GM12878 (cell line): Measurements from ENCODE around the gene FGF1. TPM values are rescaled to one million over a fixed set of nuclear protein-coding genes. Genes with fewer than 3 reads are reported as not detected.

Source experiments
- ATAC-seq: fragments of 200-7000 bp; cut with Tn5 transposase; 3 replicates; pipeline ENCODE4 v1.9.1; 2020; ENCODE audit warnings: mild to moderate bottlenecking, moderate library complexity
- BruUV-seq: library from RNA; stranded (reverse); fragments of 400-500 nt; replicated peaks from 2 replicates; lab custom pipeline; 2021; lab: Mats Ljungman, UMichigan
- CTCF ChIA-PET: fragments of 300-600 bp; sonication (Branson Sonifier 250); formaldehyde crosslinking; extraction: SDS; loops from one replicate; lab custom pipeline; 2021; ENCODE audit warnings: inconsistent platforms; lab: Yijun Ruan, JAX
- POLR2A ChIA-PET: fragments of 350-600 bp; formaldehyde crosslinking; extraction: SDS; loops from one replicate; lab custom pipeline; 2021; ENCODE audit warnings: inconsistent platforms; lab: Charles Lee
- RAD21 ChIA-PET: fragments of 300-600 bp; sonication (Branson Sonifier 250); formaldehyde crosslinking; loops from one replicate; lab custom pipeline; 2023; ENCODE audit warnings: antibody characterized with exemption; ENCODE audit not compliant: unreplicated experiment; lab: Charles Lee
- SMC1A ChIA-PET: fragments of 300-600 bp; sonication (Branson Sonifier 250); formaldehyde crosslinking; loops from one replicate; lab custom pipeline; 2023; ENCODE audit not compliant: unreplicated experiment, uncharacterized antibody; lab: Charles Lee
- DNase-seq: peaks from one replicate; pipeline ENCODE4 v3.0.0-alpha.2; 2011; ENCODE audit warnings: low read depth, low spot score
- FAIRE-seq: peaks from 3 replicates; lab custom pipeline; 2011; peaks lifted over from hg19 to GRCh38; lab: Jason Lieb, UNC
- H2AFZ ChIP-seq: 2 replicates; pipeline ENCODE4 v1.6.0; 2011; ENCODE audit warnings: low read depth, low read length, control low read depth; ENCODE audit not compliant: control insufficient read depth
- H3K27ac ChIP-seq: 2 replicates; pipeline ENCODE4 v1.5.1; 2011; ENCODE audit warnings: control low read depth; ENCODE audit not compliant: control insufficient read depth, insufficient read depth
- H3K27me3 ChIP-seq, 2 experiments: replicated peaks in 1 of 2; 2 replicates each; pipeline versions ENCODE4 v1.6.0 to v1.6.1; 2011; ENCODE audit warnings: low read length in 1 of 2; ENCODE audit not compliant: control insufficient read depth in 2 of 2, insufficient read depth in 2 of 2
- H3K36me3 ChIP-seq, 2 experiments: 2 replicates each; pipeline ENCODE4 v1.5.1; 2011; ENCODE audit warnings: low read length in 1 of 2; ENCODE audit not compliant: control insufficient read depth in 2 of 2, insufficient read depth in 2 of 2
- H3K4me1 ChIP-seq: 2 replicates; pipeline ENCODE4 v1.6.1; 2011; ENCODE audit warnings: mild to moderate bottlenecking, low read length, moderate library complexity, mixed read lengths; ENCODE audit not compliant: control insufficient read depth, insufficient read depth
- H3K4me2 ChIP-seq: 2 replicates; pipeline ENCODE4 v1.6.0; 2011; ENCODE audit warnings: control low read depth; ENCODE audit not compliant: control insufficient read depth, insufficient read depth
- H3K4me3 ChIP-seq: fragments of 200-600 bp; sonication (generic); 2 replicates; pipeline ENCODE4 v1.5.1; 2016
- H3K79me2 ChIP-seq: 2 replicates; pipeline ENCODE4 v1.6.0; 2011; ENCODE audit warnings: low read length; ENCODE audit not compliant: control insufficient read depth, insufficient read depth
- H3K9ac ChIP-seq: 2 replicates; pipeline ENCODE4 v1.8.0; 2011; ENCODE audit warnings: low read length, control low read depth, mixed read lengths; ENCODE audit not compliant: control insufficient read depth, insufficient read depth
- H3K9me3 ChIP-seq: replicated peaks from 3 replicates; pipeline ENCODE4 v1.5.1; 2011; ENCODE audit warnings: mild to moderate bottlenecking, low read length; ENCODE audit not compliant: control insufficient read depth, insufficient read depth
- H4K20me1 ChIP-seq: 2 replicates; pipeline ENCODE4 v1.6.0; 2011; ENCODE audit not compliant: control insufficient read depth, insufficient read depth
- ASH2L ChIP-seq: fragments of 300-600, 200-600 bp; sonication (generic); IDR thresholded peaks from 2 replicates; pipeline ENCODE4 v1.6.1; 2017; ENCODE audit warnings: low read depth, mild to moderate bottlenecking, borderline replicate concordance
- BRCA1 ChIP-seq: IDR thresholded peaks from 2 replicates; pipeline ENCODE4 v1.6.1; 2011; ENCODE audit warnings: low read depth, low read length, improper control_type of control experiment
- CHD1 ChIP-seq: IDR thresholded peaks from 2 replicates; pipeline ENCODE4 v1.6.1; 2012; ENCODE audit warnings: low read depth, low read length, improper control_type of control experiment
- CHD4 ChIP-seq: fragments of 200-600 bp; sonication (generic); IDR thresholded peaks from 2 replicates; pipeline ENCODE4 v1.6.1; 2016; ENCODE audit warnings: mild to moderate bottlenecking
- CUX1 ChIP-seq: IDR thresholded peaks from 2 replicates; pipeline ENCODE4 v1.6.1; 2012; ENCODE audit warnings: improper control_type of control experiment, low read depth, low read length; ENCODE audit not compliant: insufficient replicate concordance
- GATAD2B ChIP-seq: fragments of 450-650 bp; conservative IDR thresholded peaks from 2 replicates; pipeline ENCODE4 v1.6.1; 2017; ENCODE audit warnings: low read depth, mild to moderate bottlenecking, moderate library complexity
- KDM1A ChIP-seq: fragments of 200-600 bp; sonication (generic); IDR thresholded peaks from 2 replicates; pipeline ENCODE4 v1.6.1; 2016; ENCODE audit warnings: borderline replicate concordance
- RELA ChIP-seq: fragments of 450-650 bp; IDR thresholded peaks from 2 replicates; pipeline ENCODE4 v1.8.0; 2014; ENCODE audit warnings: borderline replicate concordance; ENCODE audit not compliant: partially characterized antibody
- SUZ12 ChIP-seq: fragments of 200-600 bp; sonication (generic); IDR thresholded peaks from one replicate; pipeline ENCODE4 v1.6.1; 2018; ENCODE audit warnings: antibody characterized with exemption, mild to moderate bottlenecking; ENCODE audit not compliant: unreplicated experiment
- WRNIP1 ChIP-seq: IDR thresholded peaks from 2 replicates; pipeline ENCODE4 v1.6.1; 2011; ENCODE audit warnings: low read depth, low read length, improper control_type of control experiment, borderline replicate concordance
- ZNF274 ChIP-seq: IDR thresholded peaks from one replicate; pipeline ENCODE4 v1.8.0; 2011; ENCODE audit not compliant: insufficient read length, insufficient read depth
- WGBS: methylation state at CpG from one replicate; pipeline ENCODE4 v1.1.6; 2016; ENCODE audit warnings: low lambda C conversion rate; ENCODE audit not compliant: insufficient replicate concordance, insufficient coverage; ENCODE audit errors: missing lambda C conversion rate; 5-methylcytosine and 5-hydroxymethylcytosine counted together
- in situ Hi-C: fragments of 300-500 bp; cut with MboI; formaldehyde crosslinking; loops from 9 replicates; pipeline ENCODE4 v1.14.3; 2018; ENCODE audit warnings: mixed read lengths
- intact Hi-C: fragments of 100-400 bp; cut with micrococcal nuclease; formaldehyde crosslinking; loops from one replicate; pipeline ENCODE4 v1.14.2; 2022; ENCODE audit not compliant: unreplicated experiment
- polyA plus RNA-seq, 11 experiments: library from polyadenylated mRNA; depleted of rRNA in 4 of 11; unstranded in 6 of 11; stranded (reverse) in 5 of 11; fragments of >200 nt; fragmentation: Nextera tagmentation in 4 of 11; fragmentation: Illumina TruSeq in 1 of 11; extraction: Ambion mirVana in 4 of 11; extraction: Trizol in 1 of 11; gene quantifications; 1 replicate in 1 of 11; 2 replicates in 10 of 11; pipeline versions ENCODE4 v1.2.1 to v1.2.3, GENCODE V29; 2011 to 2016; ENCODE audit warnings: inconsistent platforms in 2 of 11, missing spikeins in 2 of 11, low read depth in 1 of 11
- total RNA-seq, 4 experiments: library from RNA; depleted of rRNA in 3 of 4; stranded (reverse); fragments of >200 nt in 3 of 4; fragmentation: Illumina TruSeq in 1 of 4; extraction: Trizol in 1 of 4; gene quantifications; 2 replicates each; pipeline versions ENCODE4 v1.2.1 to v1.2.3, GENCODE V29; 2013 to 2021

The FGF1 gene
- total and polyA plus RNA-seq, 10 of the 15 experiments (the other 5 are each of a cell fraction or from before 2014, with no cell fraction given), result not detected

- in situ Hi-C loops, result no loop called here
- Histone ChIP-seq H3K4me1 (no peaks in the 10 kb centered on the region), H3K4me2 (no peak overlapping the region), H2AFZ (no peak overlapping the region), H3K9ac (no peak overlapping the region), H3K36me3 (no peaks in the 10 kb centered on the region), H4K20me1 (no peaks in the 10 kb centered on the region), H3K27ac (no peak overlapping the region), H3K9me3 (no peaks in the 10 kb centered on the region), H3K4me3 (no peak overlapping the region), H3K27me3 (peaks cover 3 to 4% of the 10 kb centered on the region in 2 experiments; a peak in 3 of 4 replicates), H3K79me2 (no peaks in the 10 kb centered on the region)
- POLR2A ChIA-PET, result no interaction called here
- ATAC-seq, result no peak
- TF ChIP-seq RELA (no peak), CHD1 (no peak)
- no peak for FAIRE-seq
- no TSS peak for BruUV-seq
- SMC1A ChIA-PET, result no interaction called here
- WGBS, result 0% methylated on average over 5 of the region's 5 CpGs
- CTCF ChIA-PET, result interaction anchor here (2.6 kb wide), 1 partner anchor 10 kb away, joined by 20 read pairs; no protein-coding TSS in a partner anchor
- intact Hi-C loops, result no loop called here
- DNase-seq, result no peak
- RAD21 ChIA-PET, result no interaction called here
These were observed 41.8 kb downstream of the FGF1 start for GRCh38 chr5:142644127-142644526.

- no peak overlapping the region for H3K9ac ChIP-seq
- intact Hi-C loops (no loop called here), in situ Hi-C loops (no loop called here)
- no peaks in the 10 kb centered on the region for H3K79me2 ChIP-seq
- no peak overlapping the region for H2AFZ ChIP-seq
- ATAC-seq (no peak), FAIRE-seq (no peak), DNase-seq (no peak)
- no peaks in the 10 kb centered on the region for H4K20me1 ChIP-seq
- ChIA-PET SMC1A (no interaction called here), POLR2A (no interaction called here), RAD21 (no interaction called here), CTCF (interaction anchor here (1.0 to 2.6 kb wide), 3 partner anchors 11 to 500 kb away, joined by 3 to 20 read pairs (median 7); no protein-coding TSS in a partner anchor)
- no peaks in the 10 kb centered on the region for H3K4me1 ChIP-seq
- no TSS peak for BruUV-seq
- no peak overlapping the region for H3K27ac ChIP-seq
- TF ChIP-seq ZNF274 (no peak), GATAD2B (no peak), BRCA1 (no peak), WRNIP1 (no peak), CHD4 (no peak), ASH2L (no peak), SUZ12 (no peak), KDM1A (no peak), CUX1 (no peak)
- H3K4me2 ChIP-seq, result no peak overlapping the region
- 0% methylated on average over 5 of the region's 5 CpGs for WGBS
- H3K9me3 ChIP-seq, result no peaks in the 10 kb centered on the region
- no peak overlapping the region for H3K4me3 ChIP-seq
- H3K36me3 ChIP-seq, result no peaks in the 10 kb centered on the region
- H3K27me3 ChIP-seq, result peaks cover 3 to 4% of the 10 kb centered on the region in 2 experiments; a peak in 3 of 4 replicates
These were observed 42.3 kb downstream of the FGF1 start for GRCh38 chr5:142643634-142644033.
